Gastroesophageal sphincter (tissue), 4 donors: ENCODE measurements around the gene ASPN. TPM values are rescaled to one million over a fixed set of nuclear protein-coding genes. Genes with fewer than 3 reads are reported as not detected.

Experiments used
- ATAC-seq: fragments of 150-250 bp; one replicate; pipeline ENCODE4 v1.9.1; 2016; ENCODE audit warnings: mild to moderate bottlenecking, moderate library complexity
- H3K27ac ChIP-seq, 4 donors: fragments of 200-600 bp; sonication (generic) in 3 of 4; 1 replicate in 3 of 4; 2 replicates in 1 of 4; pipeline ENCODE4 v1.5.1; 2016 to 2019
- H3K27me3 ChIP-seq: fragments of 200-600 bp; sonication (generic); one replicate; pipeline ENCODE4 v1.5.1; 2019
- H3K36me3 ChIP-seq, 2 donors: fragments of 200-600 bp; sonication (generic); one replicate each; pipeline ENCODE4 v1.5.1; 2019; ENCODE audit warnings: control low read depth in 1 of 2
- H3K4me1 ChIP-seq, 3 donors: fragments of 200-600 bp; sonication (generic); 1 replicate in 2 of 3; 2 replicates in 1 of 3; pipeline ENCODE4 v1.5.1; 2016 to 2019; ENCODE audit warnings: control low read depth in 2 of 3
- H3K4me3 ChIP-seq, 2 donors: fragments of 200-600 bp; sonication (generic); one replicate each; pipeline ENCODE4 v1.5.1; 2019; ENCODE audit warnings: mild to moderate bottlenecking in 1 of 2, moderate library complexity in 1 of 2
- H3K9me3 ChIP-seq, 3 donors: fragments of 200-600 bp; sonication (generic); one replicate each; pipeline ENCODE4 v1.5.1; 2017 to 2019; ENCODE audit warnings: control low read depth in 2 of 3
- EP300 ChIP-seq: sonication (generic); formaldehyde crosslinking; IDR thresholded peaks from one replicate; pipeline ENCODE4 v1.6.1; 2017; ENCODE audit warnings: antibody characterized with exemption, mild to moderate bottlenecking
- POLR2A ChIP-seq, 2 donors: fragments of 450-650 bp; IDR thresholded peaks; one replicate each; pipeline ENCODE4 v1.6.1; 2017; ENCODE audit warnings: antibody characterized with exemption in 2 of 2, mild to moderate bottlenecking in 2 of 2, moderate library complexity in 1 of 2
- POLR2AphosphoS5 ChIP-seq: sonication (generic); formaldehyde crosslinking; IDR thresholded peaks from one replicate; pipeline ENCODE4 v1.6.1; 2017; ENCODE audit warnings: antibody characterized with exemption
- WGBS, 2 donors: methylation state at CpG; one replicate each; pipeline ENCODE4 v1.1.5; 2018; ENCODE audit warnings: low coverage in 1 of 2; 5-methylcytosine and 5-hydroxymethylcytosine counted together
- total RNA-seq, 4 donors: library from RNA; depleted of rRNA; stranded (reverse); fragments of >200 nt; gene quantifications; one replicate each; pipeline ENCODE4 v1.1.0, GENCODE V29; 2016
- TF ChIP-seq, protein P1 (sequence below), 4 experiments: fragments of 200-600 bp in 2 of 4; fragments of 450-650 bp in 2 of 4; sonication (generic) in 1 of 4; IDR thresholded peaks; one replicate each; pipeline ENCODE4 v1.5.1; 2017 to 2019; ENCODE audit warnings: antibody characterized with exemption in 4 of 4, mild to moderate bottlenecking in 2 of 4, moderate library complexity in 2 of 4

Gene ASPN
- total RNA-seq, 4 donors from 2014 or later = 5.3 to 46.4 (median 27.3) TPM

DNA sequence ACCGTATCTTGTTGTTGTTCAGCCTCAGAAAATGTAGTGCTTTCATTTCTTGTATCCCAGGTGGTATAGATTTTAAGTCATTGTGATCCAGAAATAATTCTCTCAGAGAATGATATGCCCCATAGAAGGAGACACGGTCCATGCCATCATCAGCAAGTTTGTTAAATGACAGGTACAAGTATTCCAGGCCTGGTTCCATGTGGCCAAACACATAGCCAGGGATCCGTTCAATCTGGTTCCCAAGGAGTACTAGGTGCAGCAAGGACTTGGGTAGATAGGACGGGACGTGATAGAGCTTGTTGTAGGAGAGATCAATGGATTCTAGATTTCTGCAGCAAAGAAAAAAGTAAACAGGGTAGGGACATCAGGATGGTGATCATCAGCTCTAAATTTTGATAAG lies 18.4 kb upstream of the ASPN start:
- peaks cover 16 to 74% (median 22%) of the 10 kb centered on the region in 3 donors for H3K4me1 ChIP-seq
- no peaks in the 10 kb centered on the region for H3K27me3 ChIP-seq
- WGBS, 2 donors = 95 to 97% methylated on average over 3 to 5 of the region's 5 CpGs
- TF ChIP-seq, protein P1, sequence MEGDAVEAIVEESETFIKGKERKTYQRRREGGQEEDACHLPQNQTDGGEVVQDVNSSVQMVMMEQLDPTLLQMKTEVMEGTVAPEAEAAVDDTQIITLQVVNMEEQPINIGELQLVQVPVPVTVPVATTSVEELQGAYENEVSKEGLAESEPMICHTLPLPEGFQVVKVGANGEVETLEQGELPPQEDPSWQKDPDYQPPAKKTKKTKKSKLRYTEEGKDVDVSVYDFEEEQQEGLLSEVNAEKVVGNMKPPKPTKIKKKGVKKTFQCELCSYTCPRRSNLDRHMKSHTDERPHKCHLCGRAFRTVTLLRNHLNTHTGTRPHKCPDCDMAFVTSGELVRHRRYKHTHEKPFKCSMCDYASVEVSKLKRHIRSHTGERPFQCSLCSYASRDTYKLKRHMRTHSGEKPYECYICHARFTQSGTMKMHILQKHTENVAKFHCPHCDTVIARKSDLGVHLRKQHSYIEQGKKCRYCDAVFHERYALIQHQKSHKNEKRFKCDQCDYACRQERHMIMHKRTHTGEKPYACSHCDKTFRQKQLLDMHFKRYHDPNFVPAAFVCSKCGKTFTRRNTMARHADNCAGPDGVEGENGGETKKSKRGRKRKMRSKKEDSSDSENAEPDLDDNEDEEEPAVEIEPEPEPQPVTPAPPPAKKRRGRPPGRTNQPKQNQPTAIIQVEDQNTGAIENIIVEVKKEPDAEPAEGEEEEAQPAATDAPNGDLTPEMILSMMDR (IDR thresholded peaks at IDR 0.05) = no peak
- TF ChIP-seq POLR2AphosphoS5 (no peak), EP300 (no peak), POLR2A (IDR thresholded peaks at IDR 0.05) (no peak)
- no peaks in the 10 kb centered on the region for H3K9me3 ChIP-seq
- peak overlapping the region; percentile 40 to 85 (median 80) for H3K27ac ChIP-seq
- no peaks in the 10 kb centered on the region for H3K36me3 ChIP-seq
- H3K4me3 ChIP-seq = no peak overlapping the region
- no peak for ATAC-seq

DNA sequence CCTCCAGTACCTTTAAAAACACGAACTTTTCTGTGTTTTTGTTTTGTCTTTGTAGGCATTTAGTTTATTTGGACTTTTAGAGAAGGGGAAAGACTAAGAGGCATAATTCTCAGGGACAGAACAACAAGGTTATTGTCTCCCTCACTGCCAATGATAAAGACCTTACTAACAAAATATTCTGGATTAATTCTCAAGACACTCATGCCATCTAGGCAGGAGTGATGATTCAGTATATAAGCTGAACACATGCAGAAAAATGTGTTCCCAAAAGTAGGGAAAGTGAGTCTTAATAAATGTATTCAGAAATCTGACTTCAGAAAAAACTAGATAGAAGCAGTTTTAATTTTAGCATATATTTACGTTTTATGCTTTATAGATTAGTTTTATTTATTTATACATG lies 17.4 kb upstream of the ASPN start:
- WGBS, 2 donors = 57 to 60% methylated on average over 2 of the region's 2 CpGs
- no peak for ATAC-seq
- TF ChIP-seq, protein P1 (IDR thresholded peaks at IDR 0.05) = no peak
- no peak for TF ChIP-seq POLR2AphosphoS5
- no peak for TF ChIP-seq POLR2A (IDR thresholded peaks at IDR 0.05)
- TF ChIP-seq EP300 = no peak
- Histone ChIP-seq H3K36me3 (no peaks in the 10 kb centered on the region), H3K27ac (peak overlapping the region in 2 of 4 donors; percentile 1 to 85), H3K9me3 (no peaks in the 10 kb centered on the region), H3K4me1 (peaks cover 14 to 71% (median 16%) of the 10 kb centered on the region in 3 donors), H3K4me3 (no peak overlapping the region), H3K27me3 (no peaks in the 10 kb centered on the region)

DNA sequence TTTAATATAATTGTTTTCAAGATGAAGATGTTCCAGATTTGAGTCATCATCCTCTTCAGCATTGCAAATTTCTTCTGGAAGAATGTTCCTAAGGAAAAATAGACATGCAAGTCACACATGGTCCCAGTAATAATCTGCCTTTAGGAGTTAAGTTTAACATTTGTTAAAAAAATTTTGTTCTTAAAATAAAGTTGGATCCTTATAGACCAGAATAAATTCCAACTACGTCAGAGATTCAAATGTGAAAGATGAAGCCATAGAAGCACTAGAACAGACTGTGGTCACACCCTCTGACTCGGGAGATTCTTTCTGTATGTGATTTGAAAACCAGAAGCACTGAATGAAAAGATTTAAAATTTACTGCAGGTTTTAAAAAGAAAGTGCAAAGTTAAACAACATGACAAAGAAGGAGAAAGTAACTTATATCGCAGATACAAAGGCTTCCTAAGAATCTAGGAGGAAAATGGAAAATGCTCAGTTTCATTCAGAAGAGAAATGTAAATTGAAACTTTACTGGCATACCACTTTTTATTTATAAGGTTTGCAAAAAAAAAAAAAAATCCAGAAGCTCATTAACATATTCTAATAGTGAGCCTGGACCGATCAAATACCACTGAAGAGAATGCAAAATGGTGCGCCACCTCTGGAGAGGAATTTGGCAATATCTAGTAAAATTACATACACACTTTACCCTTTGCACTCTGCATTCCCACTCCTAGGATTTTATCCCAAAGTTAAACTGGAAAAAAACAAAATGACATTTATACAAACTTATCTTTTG lies 14.3 kb upstream of the ASPN start:
- Histone ChIP-seq H3K4me1 (peaks cover 6 to 64% (median 13%) of the 10 kb centered on the region in 3 donors), H3K27ac (no peak overlapping the region), H3K9me3 (no peaks in the 10 kb centered on the region), H3K27me3 (no peaks in the 10 kb centered on the region), H3K36me3 (no peaks in the 10 kb centered on the region), H3K4me3 (no peak overlapping the region)
- 66 to 81% methylated on average over 3 to 5 of the region's 5 CpGs for WGBS, 2 donors
- ATAC-seq = no peak
- TF ChIP-seq POLR2AphosphoS5 = no peak
- no peak for TF ChIP-seq POLR2A (IDR thresholded peaks at IDR 0.05)
- TF ChIP-seq, protein P1 (IDR thresholded peaks at IDR 0.05) = no peak
- TF ChIP-seq EP300 = no peak

DNA sequence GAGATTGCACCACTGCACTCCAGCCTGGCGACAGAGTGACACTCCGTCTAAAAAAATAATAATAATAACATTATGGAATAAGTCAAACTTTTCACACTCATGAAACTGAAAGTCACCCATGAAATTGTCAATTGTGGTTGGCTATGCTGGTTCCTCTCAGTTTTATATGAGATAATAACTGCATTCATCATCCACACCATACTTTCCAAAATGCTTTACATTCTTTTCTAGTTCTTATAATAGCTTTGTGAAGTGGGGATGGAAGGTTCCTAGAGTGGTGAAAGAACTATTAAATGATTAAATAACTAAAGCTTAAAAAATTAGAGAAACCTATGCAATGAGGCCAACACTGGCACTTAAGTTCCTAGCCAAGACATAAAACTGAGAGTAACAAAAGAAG lies 12.6 kb upstream of the ASPN start:
- ATAC-seq = no peak

More for the DNA sequence above, 12.6 kb upstream of the ASPN start:
- H3K27ac ChIP-seq = peak overlapping the region in 2 of 4 donors; percentile 5 to 33
- no peaks in the 10 kb centered on the region for H3K27me3 ChIP-seq
- TF ChIP-seq, protein P1 (IDR thresholded peaks at IDR 0.05) = no peak
- TF ChIP-seq POLR2AphosphoS5 (no peak), POLR2A (IDR thresholded peaks at IDR 0.05) (no peak), EP300 (no peak)
- H3K4me3 ChIP-seq = no peak overlapping the region
- H3K9me3 ChIP-seq = no peaks in the 10 kb centered on the region
- peaks cover 0 to 65% (median 8%) of the 10 kb centered on the region in 3 donors for H3K4me1 ChIP-seq
- 69 to 73% methylated on average over 2 of the region's 2 CpGs for WGBS, 2 donors
- no peaks in the 10 kb centered on the region for H3K36me3 ChIP-seq
